A673 (cell line): Measurements from ENCODE around the gene SHROOM3.

ENCODE experiments used
- CTCF ChIP-seq: fragments of 300-800, 200-600 bp; sonication (generic); conservative IDR thresholded peaks from 2 replicates; pipeline ENCODE4 v1.5.1; 2017; ENCODE audit warnings: low read depth, mild to moderate bottlenecking, antibody characterized with exemption, low read length, moderate library complexity, mixed read lengths
- EZH2 ChIP-seq: fragments of 200-600 bp; sonication (generic); IDR thresholded peaks from 2 replicates; pipeline ENCODE4 v1.6.1; 2017; ENCODE audit warnings: borderline replicate concordance, low read depth, mild to moderate bottlenecking, mixed read lengths, antibody characterized with exemption, low read length; ENCODE audit not compliant: poor library complexity, severe bottlenecking

DNA sequence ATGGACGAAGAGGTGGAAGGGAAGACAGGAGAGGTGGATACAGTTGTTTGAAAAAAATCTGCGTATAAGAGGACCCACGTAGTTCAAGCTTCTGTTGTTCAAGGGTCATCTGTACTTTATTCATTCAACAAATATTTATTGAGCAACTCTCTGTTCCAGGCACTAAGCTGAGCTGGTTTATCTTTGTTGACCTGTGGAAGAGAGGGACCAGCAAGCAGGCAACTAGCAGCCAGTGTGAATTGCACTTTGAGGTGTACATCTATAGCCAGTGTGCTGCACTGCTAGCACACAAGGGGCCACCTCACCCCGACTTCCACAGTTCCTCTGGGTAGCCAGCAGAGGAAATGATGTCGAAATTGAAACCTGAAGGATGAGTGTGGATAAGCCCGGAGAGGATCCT, 271.6 kb downstream of the SHROOM3 start:
- TF ChIP-seq CTCF (no peak), EZH2 (no peak)
